ENCODE data around the gene FOCAD. TPM values are rescaled to one million over a fixed set of nuclear protein-coding genes. Genes with fewer than 3 reads are reported as not detected.

The FOCAD gene
- total RNA-seq, 2 experiments from 2014 or later: 32.7 to 37.7 TPM

DNA sequence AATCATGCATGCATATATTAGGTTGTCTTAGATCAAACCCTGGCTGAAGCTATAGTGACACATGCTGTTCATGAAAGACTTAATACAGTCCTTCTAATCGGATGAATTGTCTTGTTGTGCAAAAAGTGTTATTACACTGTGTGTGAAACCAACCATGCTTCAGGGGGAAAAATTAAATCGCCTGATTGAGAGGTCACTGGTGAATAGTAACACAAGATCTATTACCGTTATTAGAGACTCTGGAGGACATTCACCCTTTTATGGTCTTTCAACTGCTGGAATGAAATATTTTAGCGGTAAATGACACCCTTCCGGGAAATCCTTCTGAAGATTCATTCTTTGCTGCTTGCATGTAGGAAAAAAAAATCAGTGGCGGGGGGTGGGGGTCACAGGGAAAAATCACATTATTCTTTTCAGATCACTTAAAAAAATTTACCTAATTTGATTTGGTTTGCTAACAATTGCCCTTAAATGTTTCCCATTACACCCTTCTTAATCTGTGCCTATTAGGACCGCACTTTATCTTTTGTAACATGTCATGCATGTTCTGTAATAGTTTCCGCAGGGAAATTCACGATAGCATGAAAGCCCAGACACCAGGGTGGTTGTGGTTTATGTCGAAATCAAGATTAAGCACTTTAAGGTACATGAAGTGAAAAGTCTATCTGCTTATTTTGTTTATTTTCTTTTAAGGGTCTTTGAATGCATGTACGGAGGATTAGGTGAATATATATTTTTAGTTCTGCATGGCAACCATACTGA, 120.6 kb downstream of the FOCAD start:
- Mint-ChIP-seq H3K27ac (no peak overlapping the region), H3K4me3 (no peak overlapping the region), H3K27me3 (no peaks in the 10 kb centered on the region), H3K9me3 (ENCODE audit: low read depth) (no peaks in the 10 kb centered on the region), H3K4me1 (no peaks in the 10 kb centered on the region), H3K36me3 (no peaks in the 10 kb centered on the region)
- CTCF ChIA-PET: no interaction called here
- no peak for ATAC-seq
- no peak for DNase-seq

DNA sequence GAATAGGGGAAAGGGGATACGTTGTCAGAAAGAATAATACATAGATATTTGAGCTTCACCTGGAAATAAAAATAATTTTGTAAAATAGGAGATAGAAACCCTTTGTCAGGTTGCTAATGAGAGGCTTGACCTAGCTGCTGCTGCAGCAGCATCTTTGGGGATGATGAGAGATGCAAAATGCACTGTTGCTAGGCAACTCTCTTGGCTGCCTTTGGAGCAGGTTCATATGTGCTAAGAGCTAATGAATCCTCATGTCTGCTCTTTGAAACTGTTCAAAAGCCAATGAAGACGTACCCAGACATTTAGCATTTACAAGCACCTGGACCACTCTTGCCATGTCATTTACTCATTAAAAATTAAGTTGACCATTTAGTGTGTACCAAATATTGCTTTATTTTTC, 121.7 kb downstream of the FOCAD start:
- no peak for DNase-seq
- H3K36me3 Mint-ChIP-seq: no peaks in the 10 kb centered on the region

DNA sequence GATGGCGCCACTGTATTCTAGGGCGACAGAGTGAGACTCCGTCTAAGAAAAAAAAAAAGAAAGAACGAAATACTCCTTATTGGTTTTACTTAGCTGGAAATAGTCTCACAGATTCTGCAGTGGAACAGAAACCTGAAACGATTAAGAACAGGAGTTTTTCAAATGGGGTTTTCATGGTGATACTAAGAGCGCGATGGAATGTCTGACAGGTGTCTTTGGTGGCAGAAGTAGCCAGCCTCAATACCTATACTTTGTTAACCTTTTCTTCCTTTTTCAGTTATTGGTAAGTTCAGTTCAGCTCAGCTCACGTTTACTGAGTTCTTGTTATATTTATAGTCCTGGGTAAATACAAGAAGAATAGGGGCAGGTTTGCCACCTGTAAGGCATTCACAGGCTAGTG, 123.9 kb downstream of the FOCAD start:
- Mint-ChIP-seq H3K4me1 (no peaks in the 10 kb centered on the region), H3K27ac (no peak overlapping the region), H3K4me3 (no peak overlapping the region), H3K36me3 (no peaks in the 10 kb centered on the region), H3K27me3 (no peaks in the 10 kb centered on the region), H3K9me3 (ENCODE audit: low read depth) (no peaks in the 10 kb centered on the region)
- CTCF ChIA-PET: interaction anchor here (1.2 kb wide), 1 partner anchor 13 kb away, joined by 3 read pairs; no protein-coding TSS in a partner anchor
- ATAC-seq (no peak), DNase-seq (no peak)

More for the DNA sequence above, 121.7 kb downstream of the FOCAD start:
- ATAC-seq: no peak
- CTCF ChIA-PET: no interaction called here
- Mint-ChIP-seq H3K27ac (no peak overlapping the region), H3K27me3 (no peaks in the 10 kb centered on the region), H3K4me3 (no peak overlapping the region), H3K4me1 (no peaks in the 10 kb centered on the region), H3K9me3 (ENCODE audit: low read depth) (no peaks in the 10 kb centered on the region)

DNA sequence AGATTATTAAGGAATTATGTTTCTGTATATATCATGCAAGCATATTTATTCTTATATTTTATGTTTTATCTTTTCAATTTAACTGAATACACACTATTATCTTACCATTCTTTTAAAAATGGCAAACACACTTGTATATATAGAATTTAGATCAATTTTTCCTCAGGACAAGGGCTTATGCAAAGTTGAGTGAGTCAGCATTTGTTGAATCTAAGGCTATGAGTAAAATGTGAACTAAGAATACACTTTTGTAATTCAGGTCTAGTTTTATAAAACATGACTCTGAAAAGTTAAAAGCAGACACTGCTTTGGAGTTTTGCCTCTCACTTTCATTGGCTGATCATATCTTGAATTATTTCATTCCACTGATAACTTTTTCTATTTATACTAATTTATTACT, 127.8 kb downstream of the FOCAD start:
- CTCF ChIA-PET: no interaction called here
- ATAC-seq: no peak
- Mint-ChIP-seq H3K36me3 (peaks cover 3% of the 10 kb centered on the region), H3K9me3 (ENCODE audit: low read depth) (no peaks in the 10 kb centered on the region), H3K27me3 (no peaks in the 10 kb centered on the region), H3K4me3 (no peak overlapping the region), H3K4me1 (no peaks in the 10 kb centered on the region), H3K27ac (no peak overlapping the region)
- DNase-seq: no peak

DNA sequence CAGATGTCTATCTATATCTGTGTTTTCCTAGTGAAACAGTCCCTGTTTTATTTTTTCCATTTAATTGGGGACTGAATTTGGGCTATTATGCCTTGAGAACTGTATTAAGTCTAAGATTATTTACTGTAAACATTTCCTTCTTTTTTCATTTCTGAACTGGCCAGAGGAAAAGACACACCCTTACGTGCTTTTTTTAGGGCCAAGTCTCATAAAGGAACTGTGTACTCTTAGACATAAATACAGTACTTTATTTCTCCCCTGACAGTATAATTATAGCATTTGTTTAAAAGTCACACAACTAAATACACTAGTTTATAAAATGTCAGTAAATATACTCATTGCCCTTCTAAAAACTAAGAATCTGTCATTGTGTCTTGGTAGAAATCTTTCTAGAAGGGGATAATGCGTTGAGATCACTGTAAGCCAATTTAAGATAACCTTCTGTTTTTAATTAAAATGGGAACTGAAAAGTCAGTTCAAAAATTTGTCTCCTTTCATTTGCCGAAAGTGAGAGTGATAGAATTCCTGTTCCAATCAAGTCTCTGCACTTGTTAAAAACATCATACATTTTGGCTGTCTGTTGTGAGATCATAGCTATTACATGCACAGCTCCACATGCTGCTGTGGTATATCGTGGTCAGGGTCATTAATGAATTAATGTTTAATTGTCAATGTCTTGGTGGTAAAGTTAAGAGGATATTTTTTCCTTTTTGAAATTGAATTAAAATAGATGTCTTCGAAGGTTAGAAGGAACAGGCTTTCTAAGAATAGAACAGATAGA, 132.1 kb downstream of the FOCAD start:
- Mint-ChIP-seq H3K4me3 (no peak overlapping the region), H3K36me3 (peaks cover 10% of the 10 kb centered on the region), H3K27ac (no peak overlapping the region), H3K4me1 (no peaks in the 10 kb centered on the region), H3K9me3 (ENCODE audit: low read depth) (no peaks in the 10 kb centered on the region), H3K27me3 (no peaks in the 10 kb centered on the region)
- no peak for ATAC-seq
- CTCF ChIA-PET: no interaction called here
- no peak for DNase-seq

DNA sequence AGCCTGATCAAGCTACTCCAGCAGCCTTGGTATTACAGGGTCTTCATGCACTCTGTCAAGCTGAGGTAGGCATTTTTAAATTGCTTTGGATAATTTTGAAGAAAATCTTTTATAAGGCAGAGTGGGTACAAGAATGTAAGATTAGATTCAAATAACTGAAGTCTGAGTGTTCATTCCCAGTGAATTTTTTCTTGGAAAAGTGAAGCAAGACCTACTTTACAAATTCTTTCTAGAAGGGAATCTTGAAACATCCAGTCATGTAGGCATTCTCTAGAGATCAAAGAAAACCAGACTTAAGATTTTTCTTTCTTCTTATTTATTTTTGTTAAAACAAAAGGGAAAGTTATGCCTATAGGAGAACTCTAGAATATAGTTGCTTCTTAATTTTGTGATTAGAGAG, 139.0 kb downstream of the FOCAD start:
- no peak for ATAC-seq
- CTCF ChIA-PET: interaction anchor here (1.1 kb wide), 1 partner anchor 13 kb away, joined by 5 read pairs; no protein-coding TSS in a partner anchor
- no peaks in the 10 kb centered on the region for H3K27me3 Mint-ChIP-seq
- peaks cover 22% of the 10 kb centered on the region for H3K36me3 Mint-ChIP-seq
- H3K27ac Mint-ChIP-seq: no peak overlapping the region
- no peak overlapping the region for H3K4me3 Mint-ChIP-seq
- no peaks in the 10 kb centered on the region for H3K4me1 Mint-ChIP-seq
- H3K9me3 Mint-ChIP-seq (ENCODE audit: low read depth): peaks cover 2% of the 10 kb centered on the region
- no peak for DNase-seq

DNA sequence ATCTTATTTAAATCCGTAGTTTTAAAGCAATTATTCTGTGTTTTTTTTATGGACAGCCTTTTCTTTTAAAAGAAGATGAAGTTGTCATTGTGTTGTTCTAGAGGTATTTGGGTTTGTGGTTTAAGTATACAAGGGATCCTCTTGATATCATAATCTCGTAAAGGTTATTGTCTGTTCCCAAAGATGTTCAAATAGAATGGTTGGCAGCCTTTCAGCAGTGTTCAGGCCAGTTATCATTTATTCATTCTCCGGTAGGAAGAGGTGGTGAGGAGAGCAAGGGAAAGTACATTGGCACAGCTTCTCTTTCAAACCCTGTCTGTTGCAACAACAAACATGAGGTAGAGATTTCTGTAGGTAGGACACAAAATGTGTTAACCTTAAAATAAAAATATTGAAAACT, 147.0 kb downstream of the FOCAD start:
- Mint-ChIP-seq H3K4me1 (peaks cover 7% of the 10 kb centered on the region), H3K4me3 (no peak overlapping the region), H3K9me3 (ENCODE audit: low read depth) (peaks cover 2% of the 10 kb centered on the region), H3K27ac (no peak overlapping the region), H3K36me3 (peaks cover 19% of the 10 kb centered on the region), H3K27me3 (no peaks in the 10 kb centered on the region)
- DNase-seq (no peak), ATAC-seq (no peak)
- CTCF ChIA-PET: no interaction called here

DNA sequence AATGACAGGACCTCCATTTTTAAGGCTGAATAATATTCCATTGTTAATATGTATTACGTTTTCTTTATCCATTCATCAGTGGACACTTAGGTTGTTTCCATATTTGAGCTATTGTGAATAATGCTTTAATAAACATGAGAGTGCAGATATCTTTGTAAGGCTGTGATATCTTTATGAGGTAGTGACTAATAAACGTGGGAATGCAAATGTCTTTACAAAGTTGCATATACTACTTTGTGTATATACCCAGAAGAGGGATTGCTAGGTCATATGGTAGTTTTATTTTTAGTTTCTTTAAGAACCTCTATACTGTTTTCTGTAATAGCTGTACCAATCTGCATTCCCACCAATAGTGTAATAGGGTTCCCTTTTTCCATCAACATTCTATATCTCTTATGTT, 148.7 kb downstream of the FOCAD start:
- Mint-ChIP-seq H3K4me1 (peaks cover 7% of the 10 kb centered on the region), H3K27ac (no peak overlapping the region), H3K9me3 (ENCODE audit: low read depth) (no peaks in the 10 kb centered on the region), H3K4me3 (no peak overlapping the region), H3K36me3 (peaks cover 12% of the 10 kb centered on the region), H3K27me3 (no peaks in the 10 kb centered on the region)
- no peak for DNase-seq
- ATAC-seq: no peak
- CTCF ChIA-PET: no interaction called here

DNA sequence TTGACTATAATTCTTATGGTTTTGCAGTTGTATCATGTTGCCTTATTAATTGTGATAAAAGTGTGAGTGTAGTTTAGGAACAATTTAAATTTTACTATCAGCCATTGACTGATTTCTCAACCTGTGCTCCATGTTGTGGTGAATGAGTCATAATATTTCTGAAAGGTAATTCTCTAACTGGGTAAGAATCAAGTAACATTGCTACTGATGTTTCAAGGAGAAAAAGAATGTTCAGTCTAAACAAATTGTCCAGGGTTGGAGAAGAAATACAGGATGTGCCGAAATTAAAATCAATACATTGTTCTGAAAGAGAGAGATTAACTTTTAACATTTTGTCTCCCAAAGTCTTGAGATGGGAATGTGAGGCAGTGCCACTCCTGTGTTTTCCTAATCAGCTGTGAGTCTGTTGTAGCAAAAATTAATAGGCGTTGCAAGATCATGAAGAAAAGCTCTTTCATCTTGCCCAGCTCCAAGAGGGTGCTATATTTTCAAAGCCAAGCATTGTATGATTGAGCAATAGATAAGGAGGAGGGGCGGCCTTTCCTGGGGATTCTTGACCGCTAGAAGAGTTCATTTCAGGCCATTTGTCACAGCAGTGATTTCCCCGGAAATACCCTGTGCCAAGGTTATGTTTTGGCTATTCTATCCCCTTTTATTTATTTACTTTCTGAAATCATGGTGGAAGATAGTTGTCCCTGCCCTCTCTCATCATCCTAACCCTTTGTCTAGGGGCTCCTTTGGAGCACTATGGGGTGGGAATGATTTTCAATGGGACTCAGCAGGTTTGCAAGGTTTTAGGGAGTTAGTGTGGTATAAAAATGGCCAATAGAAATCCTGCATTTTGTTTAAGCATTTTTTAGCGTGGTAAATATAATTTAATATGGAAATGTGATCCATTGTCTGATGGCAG, 151.6 kb downstream of the FOCAD start:
- CTCF ChIA-PET: no interaction called here

DNA sequence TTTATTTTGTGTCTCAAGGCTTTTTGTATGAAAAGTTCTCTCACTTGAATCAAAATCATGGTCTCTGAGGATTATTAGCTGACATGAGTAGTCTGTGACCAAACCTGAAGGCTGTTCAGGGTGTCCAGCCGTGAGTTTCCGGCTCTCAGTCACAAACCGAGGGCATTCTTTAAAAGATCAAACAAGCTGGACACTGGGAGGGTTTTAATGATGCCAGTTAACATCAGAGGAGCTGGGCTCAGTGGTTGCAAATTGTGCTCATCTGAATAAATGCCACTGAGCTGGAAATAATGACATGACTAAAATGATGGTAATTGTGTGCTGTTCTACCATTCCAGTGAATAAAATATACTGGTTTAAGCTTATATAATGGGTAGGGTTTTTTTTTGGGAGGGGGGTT, 153.1 kb downstream of the FOCAD start:
- DNase-seq: no peak
- Mint-ChIP-seq H3K4me3 (no peak overlapping the region), H3K9me3 (ENCODE audit: low read depth) (peaks cover 4% of the 10 kb centered on the region), H3K27ac (no peak overlapping the region), H3K36me3 (peaks cover 13% of the 10 kb centered on the region), H3K4me1 (peaks cover 7% of the 10 kb centered on the region), H3K27me3 (no peaks in the 10 kb centered on the region)
- CTCF ChIA-PET: no interaction called here
- no peak for ATAC-seq

More for the DNA sequence above, 151.6 kb downstream of the FOCAD start:
- H3K27me3 Mint-ChIP-seq: no peaks in the 10 kb centered on the region
- no peak for ATAC-seq
- no peak overlapping the region for H3K27ac Mint-ChIP-seq
- H3K4me3 Mint-ChIP-seq: no peak overlapping the region
- H3K4me1 Mint-ChIP-seq: peaks cover 7% of the 10 kb centered on the region
- H3K9me3 Mint-ChIP-seq (ENCODE audit: low read depth): no peaks in the 10 kb centered on the region
- peaks cover 5% of the 10 kb centered on the region for H3K36me3 Mint-ChIP-seq
- DNase-seq: no peak

DNA sequence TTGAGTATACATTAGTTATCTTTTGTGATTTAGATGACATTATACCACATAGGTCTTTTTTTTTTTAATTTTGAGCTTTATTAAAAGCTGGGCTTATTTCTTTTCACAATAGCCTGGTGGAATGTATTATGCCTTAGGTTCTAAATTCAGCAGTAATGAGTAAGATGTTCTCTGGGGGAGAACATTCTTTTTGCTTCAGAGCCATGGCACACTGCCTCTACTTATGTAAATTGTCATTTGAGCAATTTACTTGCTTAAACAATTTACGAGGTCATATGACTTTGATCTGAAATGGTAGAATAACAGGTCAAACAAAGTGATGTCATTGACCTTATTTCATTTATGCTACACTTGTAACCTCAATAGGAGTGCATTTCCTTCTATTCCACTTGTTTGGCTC, 154.2 kb downstream of the FOCAD start:
- H3K4me1 Mint-ChIP-seq: peaks cover 7% of the 10 kb centered on the region
- peaks cover 17% of the 10 kb centered on the region for H3K36me3 Mint-ChIP-seq
- H3K27me3 Mint-ChIP-seq: no peaks in the 10 kb centered on the region
- no peak overlapping the region for H3K27ac Mint-ChIP-seq
- CTCF ChIA-PET: no interaction called here
- H3K9me3 Mint-ChIP-seq (ENCODE audit: low read depth): peaks cover 4% of the 10 kb centered on the region
- DNase-seq (no peak), ATAC-seq (no peak)
- no peak overlapping the region for H3K4me3 Mint-ChIP-seq

DNA sequence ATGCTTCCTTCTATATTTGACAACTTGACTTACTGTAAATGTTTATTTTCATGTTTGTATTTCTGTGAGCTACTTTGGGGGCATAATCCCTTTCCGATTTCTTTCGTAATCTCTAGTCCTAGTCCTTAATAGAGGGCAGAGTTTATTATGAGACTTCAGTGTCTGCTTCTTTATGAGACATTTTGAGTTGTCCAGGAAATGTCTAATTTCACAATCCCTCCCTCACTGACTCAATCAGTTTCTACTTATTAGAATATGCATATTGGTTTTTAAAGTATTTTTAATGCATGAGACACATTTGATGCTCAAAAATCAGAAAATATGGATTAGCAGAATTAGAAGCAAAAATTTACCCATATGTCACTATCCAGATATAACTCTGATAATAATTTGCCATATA, 160.9 kb downstream of the FOCAD start:
- peaks cover 4% of the 10 kb centered on the region for H3K9me3 Mint-ChIP-seq (ENCODE audit: low read depth)
- no peak overlapping the region for H3K27ac Mint-ChIP-seq
- H3K27me3 Mint-ChIP-seq: no peaks in the 10 kb centered on the region
- peaks cover 14% of the 10 kb centered on the region for H3K36me3 Mint-ChIP-seq
- H3K4me1 Mint-ChIP-seq: peaks cover 8% of the 10 kb centered on the region
- DNase-seq (no peak), ATAC-seq (no peak)
- CTCF ChIA-PET: no interaction called here
- H3K4me3 Mint-ChIP-seq: no peak overlapping the region

DNA sequence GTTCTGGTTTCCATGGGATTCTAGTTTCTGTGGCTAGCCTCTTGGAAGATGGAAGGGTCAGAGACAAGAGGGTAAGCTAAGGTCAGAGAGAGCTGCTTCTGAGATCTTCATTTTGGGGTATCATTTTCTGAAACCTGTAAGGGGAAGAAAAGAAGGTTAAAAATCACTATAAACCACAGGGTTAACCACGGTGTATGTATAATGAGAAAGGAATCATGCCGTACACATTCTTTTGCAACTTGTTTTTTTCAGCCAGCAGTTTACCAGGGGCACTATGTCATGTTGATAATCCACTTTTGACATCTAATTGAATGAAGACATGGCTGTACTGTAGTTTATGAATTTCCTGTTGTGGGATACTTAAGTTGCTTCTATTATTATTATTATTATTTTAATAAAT, 164.4 kb downstream of the FOCAD start:
- DNase-seq (no peak), ATAC-seq (no peak)
- H3K27ac Mint-ChIP-seq: no peak overlapping the region
- no peak overlapping the region for H3K4me3 Mint-ChIP-seq
- H3K4me1 Mint-ChIP-seq: peaks cover 8% of the 10 kb centered on the region
- H3K27me3 Mint-ChIP-seq: no peaks in the 10 kb centered on the region
- no peaks in the 10 kb centered on the region for H3K9me3 Mint-ChIP-seq (ENCODE audit: low read depth)
- peaks cover 1% of the 10 kb centered on the region for H3K36me3 Mint-ChIP-seq
- CTCF ChIA-PET: interaction anchor here (0.9 kb wide), 1 partner anchor 10 kb away, joined by 3 read pairs; no protein-coding TSS in a partner anchor
